CD14-positive monocyte (primary cell): ENCODE data around the gene DNAJC9. TPM values are rescaled to one million over a fixed set of nuclear protein-coding genes. Genes with fewer than 3 reads are reported as not detected.
"Not testable (repeated sequence)": the region's sequence is repeated elsewhere in the genome, so short reads cannot be mapped to it uniquely, and the experiment has no call there.

ENCODE experiments used
- DNase-seq, 3 donors: peaks; one replicate each; pipeline ENCODE4 v3.0.0-alpha.2; 2011 to 2022
- H2AFZ ChIP-seq: 2 replicates; pipeline ENCODE4 v1.6.0; 2012; ENCODE audit warnings: mild to moderate bottlenecking, low read depth, low read length, inconsistent platforms; ENCODE audit not compliant: insufficient read depth, poor library complexity, severe bottlenecking
- H3K27ac ChIP-seq, 2 donors: 1 replicate in 1 of 2; 2 replicates in 1 of 2; pipeline ENCODE4 v1.5.1; 2012 to 2013; ENCODE audit warnings: low read length in 2 of 2, control low read depth in 1 of 2, inconsistent platforms in 1 of 2, low read depth in 1 of 2, mild to moderate bottlenecking in 1 of 2
- H3K27me3 ChIP-seq, 2 donors: one replicate each; pipeline versions ENCODE4 v1.6.0 to v1.6.1; 2011 to 2013; ENCODE audit warnings: low read length in 2 of 2; ENCODE audit not compliant: control insufficient read depth in 2 of 2, insufficient read depth in 2 of 2
- H3K36me3 ChIP-seq, 2 donors: replicated peaks in 1 of 2; 1 replicate in 1 of 2; 2 replicates in 1 of 2; pipeline versions ENCODE4 v1.5.1 to v1.6.1; 2012 to 2013; ENCODE audit warnings: low read length in 2 of 2, control low read depth in 1 of 2, inconsistent platforms in 1 of 2, mild to moderate bottlenecking in 1 of 2; ENCODE audit not compliant: insufficient read depth in 2 of 2, control insufficient read depth in 1 of 2
- H3K4me1 ChIP-seq, 2 donors: 1 replicate in 1 of 2; 2 replicates in 1 of 2; pipeline versions ENCODE4 v1.5.1 to v1.6.1; 2012 to 2013; ENCODE audit warnings: low read length in 2 of 2, control low read depth in 1 of 2, inconsistent platforms in 1 of 2, mild to moderate bottlenecking in 1 of 2, moderate library complexity in 1 of 2; ENCODE audit not compliant: insufficient read depth in 2 of 2, control insufficient read depth in 1 of 2
- H3K4me2 ChIP-seq: replicated peaks from 2 replicates; pipeline ENCODE3; 2012; ENCODE audit warnings: low read length, moderate library complexity, mild to moderate bottlenecking; ENCODE audit not compliant: poor library complexity, severe bottlenecking; ENCODE audit errors: extremely low read depth
- H3K4me3 ChIP-seq, 3 experiments: fragments of 200-600 bp in 1 of 3; sonication (generic) in 1 of 3; replicated peaks in 1 of 3; 1 replicate in 2 of 3; 2 replicates in 1 of 3; pipeline ENCODE4 v1.5.1; 2011 to 2013; ENCODE audit warnings: low read length in 3 of 3, mild to moderate bottlenecking in 3 of 3, control low read depth in 2 of 3, low read depth in 2 of 3, inconsistent platforms in 1 of 3, moderate library complexity in 1 of 3
- H3K79me2 ChIP-seq: 2 replicates; pipeline ENCODE4 v1.6.0; 2012; ENCODE audit warnings: mild to moderate bottlenecking, control low read depth, inconsistent platforms, low read length, moderate library complexity; ENCODE audit not compliant: insufficient read depth
- H3K9ac ChIP-seq: 2 replicates; pipeline ENCODE4 v1.6.0; 2017; ENCODE audit warnings: low read length, mild to moderate bottlenecking; ENCODE audit not compliant: insufficient read depth, poor library complexity, severe bottlenecking
- H3K9me3 ChIP-seq, 2 donors: replicated peaks in 1 of 2; 1 replicate in 1 of 2; 2 replicates in 1 of 2; pipeline versions ENCODE4 v1.5.1 to v1.6.1; 2012 to 2013; ENCODE audit warnings: low read length in 2 of 2, control low read depth in 1 of 2; ENCODE audit not compliant: control insufficient read depth in 1 of 2, insufficient read depth in 1 of 2
- H4K20me1 ChIP-seq: 2 replicates; pipeline ENCODE4 v1.6.0; 2012; ENCODE audit warnings: mild to moderate bottlenecking, low read length, control low read depth, moderate library complexity; ENCODE audit not compliant: insufficient read depth
- H3K27ac Mint-ChIP-seq, 7 donors: one replicate each; pipeline ENCODE4 v1.8.0; 2020; ENCODE audit warnings: mild to moderate bottlenecking in 7 of 7, mixed read lengths in 7 of 7, moderate library complexity in 6 of 7, inconsistent platforms in 2 of 7
- H3K27me3 Mint-ChIP-seq, 3 donors: one replicate each; pipeline ENCODE4 v1.8.0; 2021 to 2022; ENCODE audit warnings: low read depth in 3 of 3, mild to moderate bottlenecking in 3 of 3, mixed read lengths in 3 of 3, moderate library complexity in 3 of 3, inconsistent platforms in 1 of 3
- H3K36me3 Mint-ChIP-seq, 2 donors: one replicate each; pipeline ENCODE4 v1.8.0; 2020; ENCODE audit warnings: mixed read lengths in 2 of 2, inconsistent platforms in 1 of 2, mild to moderate bottlenecking in 1 of 2
- H3K4me1 Mint-ChIP-seq: one replicate; pipeline ENCODE4 v1.8.0; 2020; ENCODE audit warnings: mild to moderate bottlenecking, mixed read lengths
- H3K4me3 Mint-ChIP-seq, 2 donors: one replicate each; pipeline ENCODE4 v1.8.0; 2020; ENCODE audit warnings: mild to moderate bottlenecking in 2 of 2, mixed read lengths in 2 of 2, moderate library complexity in 1 of 2
- H3K9me3 Mint-ChIP-seq, 7 donors: one replicate each; pipeline ENCODE4 v1.8.0; 2020 to 2022; ENCODE audit warnings: mixed read lengths in 7 of 7, mild to moderate bottlenecking in 6 of 7, moderate library complexity in 6 of 7, inconsistent platforms in 2 of 7
- CTCF ChIP-seq: fragments of 200-600 bp; IDR thresholded peaks from one replicate; pipeline ENCODE4 v1.8.0; 2022; ENCODE audit warnings: antibody characterized with exemption, mild to moderate bottlenecking
- WGBS: methylation state at CpG from one replicate; pipeline ENCODE4 v1.1.5; 2013; ENCODE audit warnings: missing lambda C conversion rate; ENCODE audit not compliant: insufficient coverage; 5-methylcytosine and 5-hydroxymethylcytosine counted together
- intact Hi-C, 2 donors: fragments of 100-400 bp; cut with micrococcal nuclease; formaldehyde crosslinking; loops; one replicate each; pipeline versions ENCODE4 v1.15.0 to v1.15.1; 2023
- polyA plus RNA-seq, 3 donors: library from polyadenylated mRNA; depleted of rRNA in 1 of 3; unstranded in 2 of 3; stranded (reverse) in 1 of 3; fragments of 300-500 nt in 2 of 3; fragments of >200 nt in 1 of 3; fragmentation: Illumina TruSeq in 2 of 3; gene quantifications; 1 replicate in 2 of 3; 2 replicates in 1 of 3; pipeline ENCODE4 v1.2.3, GENCODE V29; 2012 to 2021

The DNAJC9 gene
- polyA plus RNA-seq, 3 donors: 2.3 to 7.2 (median 2.4) TPM

- H3K79me2 ChIP-seq: no peaks in the 10 kb centered on the region
These were observed 15.2 kb upstream of the DNAJC9 start for GRCh38 chr10:73262105-73262730.

GRCh38 chr10:73261362-73261995, 14.4 kb upstream of the DNAJC9 start:
- no peaks in the 10 kb centered on the region for H3K36me3 ChIP-seq
- H3K4me3 Mint-ChIP-seq: no peak overlapping the region
- peaks cover 0 to 1% of the 10 kb centered on the region in 2 donors for H3K36me3 Mint-ChIP-seq
- DNase-seq: no peak
- no peak overlapping the region for H3K27ac ChIP-seq
- WGBS: no CpG with 5 or more reads among the region's 9 CpGs
- no peaks in the 10 kb centered on the region for H4K20me1 ChIP-seq
- intact Hi-C loops: no loop called here
- H3K27ac Mint-ChIP-seq: no peak overlapping the region
- H3K9me3 Mint-ChIP-seq: peaks cover 7 to 30% (median 28%) of the 10 kb centered on the region in 7 donors
- H3K4me3 ChIP-seq: no peak overlapping the region
- H2AFZ ChIP-seq: no peak overlapping the region
- H3K79me2 ChIP-seq: no peaks in the 10 kb centered on the region
- peaks cover 7% of the 10 kb centered on the region for H3K4me1 Mint-ChIP-seq
- H3K9ac ChIP-seq: no peak overlapping the region
- H3K27me3 Mint-ChIP-seq: peaks cover 0 to 4% (median 0%) of the 10 kb centered on the region in 3 donors
- TF ChIP-seq CTCF: no peak
- H3K9me3 ChIP-seq: peaks cover 16 to 22% of the 10 kb centered on the region in 2 donors
- peaks cover 0 to 3% of the 10 kb centered on the region in 2 donors for H3K4me1 ChIP-seq
- H3K4me2 ChIP-seq: no peak overlapping the region
- H3K27me3 ChIP-seq: no peaks in the 10 kb centered on the region

More at GRCh38 chr10:73262105-73262730, 15.2 kb upstream of the DNAJC9 start:
- H3K9ac ChIP-seq: no peak overlapping the region
- no peak overlapping the region for H2AFZ ChIP-seq
- H3K4me2 ChIP-seq: no peak overlapping the region
- no peaks in the 10 kb centered on the region for H4K20me1 ChIP-seq
- peaks cover 16 to 22% of the 10 kb centered on the region in 2 donors for H3K9me3 ChIP-seq
- intact Hi-C loops: no loop called here
- no CpG with 5 or more reads among the region's 4 CpGs for WGBS
- H3K4me3 ChIP-seq: no peak overlapping the region
- H3K27me3 Mint-ChIP-seq: peaks cover 0 to 4% (median 0%) of the 10 kb centered on the region in 3 donors
- peaks cover 7% of the 10 kb centered on the region for H3K4me1 Mint-ChIP-seq
- H3K36me3 Mint-ChIP-seq: peaks cover 0 to 1% of the 10 kb centered on the region in 2 donors
- no peaks in the 10 kb centered on the region for H3K27me3 ChIP-seq
- no peak overlapping the region for H3K27ac ChIP-seq
- H3K27ac Mint-ChIP-seq: no peak overlapping the region
- H3K36me3 ChIP-seq: no peaks in the 10 kb centered on the region
- no peak for TF ChIP-seq CTCF
- no peak overlapping the region for H3K4me3 Mint-ChIP-seq
- H3K9me3 Mint-ChIP-seq: peaks cover 7 to 30% (median 28%) of the 10 kb centered on the region in 7 donors
- peak in 2 of 3 donors; percentile 5 to 55 for DNase-seq
- peaks cover 0 to 3% of the 10 kb centered on the region in 2 donors for H3K4me1 ChIP-seq

GRCh38 chr10:73258612-73259011, 11.6 kb upstream of the DNAJC9 start:
- H3K27ac ChIP-seq, H3K79me2 ChIP-seq, DNase-seq, H3K4me3 Mint-ChIP-seq, H4K20me1 ChIP-seq, H2AFZ ChIP-seq, H3K27me3 ChIP-seq, H3K27me3 Mint-ChIP-seq, H3K4me1 ChIP-seq, H3K36me3 Mint-ChIP-seq, intact Hi-C loops, H3K4me2 ChIP-seq, H3K4me1 Mint-ChIP-seq, H3K4me3 ChIP-seq, H3K9ac ChIP-seq, H3K27ac Mint-ChIP-seq, H3K36me3 ChIP-seq: not testable (repeated sequence)
- 100% methylated on average over 5 of the region's 10 CpGs for WGBS
- peaks cover 7 to 30% (median 28%) of the 10 kb centered on the region in 7 donors for H3K9me3 Mint-ChIP-seq
- H3K9me3 ChIP-seq: peaks cover 16 to 22% of the 10 kb centered on the region in 2 donors
